C4-2B (cell line): Measurements from ENCODE around the gene CBX1.

Experiments
- CTCF ChIP-seq: fragments of 450-650 bp; conservative IDR thresholded peaks from 2 replicates; pipeline ENCODE4 v1.5.1; 2017; ENCODE audit warnings: mild to moderate bottlenecking
- ZFX ChIP-seq: fragments of 450-650 bp; IDR thresholded peaks from 2 replicates; pipeline ENCODE4 v1.6.1; 2017

DNA sequence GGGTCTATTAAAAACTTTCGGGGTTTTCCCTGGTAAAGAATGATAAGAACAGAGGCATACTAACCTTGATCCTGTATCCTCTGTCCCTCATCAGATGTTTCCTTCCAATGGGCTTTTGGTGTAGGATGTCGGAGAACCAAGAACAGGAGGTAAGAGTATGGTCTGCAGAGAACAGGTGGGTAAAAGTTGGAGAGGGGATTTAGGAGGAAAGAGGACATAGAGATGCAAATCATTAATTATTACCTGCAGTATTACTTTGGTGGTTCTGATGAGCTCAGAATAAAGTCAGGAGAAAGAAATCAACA lies 10.6 kb upstream of the CBX1 start:
- TF ChIP-seq CTCF (no peak), ZFX (no peak)
